ENCODE measurements around the gene DEUP1.

DEUP1 gene, protein sequence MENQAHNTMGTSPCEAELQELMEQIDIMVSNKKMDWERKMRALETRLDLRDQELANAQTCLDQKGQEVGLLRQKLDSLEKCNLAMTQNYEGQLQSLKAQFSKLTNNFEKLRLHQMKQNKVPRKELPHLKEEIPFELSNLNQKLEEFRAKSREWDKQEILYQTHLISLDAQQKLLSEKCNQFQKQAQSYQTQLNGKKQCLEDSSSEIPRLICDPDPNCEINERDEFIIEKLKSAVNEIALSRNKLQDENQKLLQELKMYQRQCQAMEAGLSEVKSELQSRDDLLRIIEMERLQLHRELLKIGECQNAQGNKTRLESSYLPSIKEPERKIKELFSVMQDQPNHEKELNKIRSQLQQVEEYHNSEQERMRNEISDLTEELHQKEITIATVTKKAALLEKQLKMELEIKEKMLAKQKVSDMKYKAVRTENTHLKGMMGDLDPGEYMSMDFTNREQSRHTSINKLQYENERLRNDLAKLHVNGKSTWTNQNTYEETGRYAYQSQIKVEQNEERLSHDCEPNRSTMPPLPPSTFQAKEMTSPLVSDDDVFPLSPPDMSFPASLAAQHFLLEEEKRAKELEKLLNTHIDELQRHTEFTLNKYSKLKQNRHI

GRCh38 chr11:93330446-93330984, at the start of gene DEUP1:
TSS of gene DEUP1 (plus strand) at chr11:93330742. CDS start at chr11:93332260, 1,518 bp downstream.
- no peak for DNase-seq (ENCODE audit: extremely low spot score)
- TF ChIP-seq CTCF (IDR thresholded peaks at IDR 0.05; ENCODE audit: control extremely low read depth, extremely low read depth, low read depth, missing control alignments) = no peak
- ChIA-PET CTCF (interaction anchor here (1.4 kb wide), 1 partner anchor 12 kb away, joined by 5 read pairs; no protein-coding TSS in a partner anchor), POLR2A (no interaction called here)

DNA sequence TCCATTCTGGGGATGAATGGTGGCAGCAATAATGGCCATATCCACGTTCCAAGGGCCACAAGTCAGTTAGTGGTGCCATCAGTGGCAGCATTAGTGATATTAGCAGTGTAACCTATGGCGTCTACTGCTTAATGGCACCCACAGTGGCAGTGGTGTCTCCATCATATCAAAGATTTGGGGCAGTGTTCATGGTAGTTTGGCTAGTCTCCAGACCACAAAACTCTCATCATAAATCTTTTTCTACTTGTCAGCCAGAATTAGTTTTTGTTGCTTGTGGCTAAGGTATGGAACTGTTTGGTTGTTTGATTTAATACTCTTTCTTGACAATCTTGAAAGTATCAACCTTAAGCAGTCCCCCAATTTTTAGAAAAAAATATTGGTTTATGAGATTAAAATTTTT, 45.1 kb upstream of the DEUP1 start:
- ChIA-PET POLR2A (no interaction called here), CTCF (no interaction called here)
- DNase-seq (ENCODE audit: extremely low spot score) = no peak
- TF ChIP-seq CTCF (IDR thresholded peaks at IDR 0.05; ENCODE audit: control extremely low read depth, extremely low read depth, low read depth, missing control alignments) = no peak

DNA sequence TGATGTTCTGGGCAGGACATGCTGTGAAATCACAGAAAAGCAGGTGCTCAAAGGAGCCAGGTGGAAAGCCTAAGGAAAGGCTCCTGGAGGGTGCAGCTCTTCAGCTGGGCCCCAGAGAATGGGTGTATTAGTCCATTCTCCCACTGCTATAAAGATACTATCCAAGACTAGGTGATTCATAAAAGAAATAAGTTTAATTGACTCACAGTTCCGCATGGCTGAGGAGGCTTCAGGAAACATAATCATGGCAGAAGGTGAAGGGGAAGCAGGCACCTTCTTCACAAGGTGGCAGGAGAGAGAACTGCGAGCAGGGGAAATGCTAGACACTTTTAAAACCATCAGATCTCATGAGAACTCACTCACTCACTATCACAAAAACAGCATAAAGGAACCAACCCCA, 43.1 kb upstream of the DEUP1 start:
- DNase-seq (ENCODE audit: extremely low spot score) = no peak
- ChIA-PET CTCF (no interaction called here), POLR2A (no interaction called here)
- TF ChIP-seq CTCF (IDR thresholded peaks at IDR 0.05; ENCODE audit: control extremely low read depth, extremely low read depth, low read depth, missing control alignments) = no peak

DNA sequence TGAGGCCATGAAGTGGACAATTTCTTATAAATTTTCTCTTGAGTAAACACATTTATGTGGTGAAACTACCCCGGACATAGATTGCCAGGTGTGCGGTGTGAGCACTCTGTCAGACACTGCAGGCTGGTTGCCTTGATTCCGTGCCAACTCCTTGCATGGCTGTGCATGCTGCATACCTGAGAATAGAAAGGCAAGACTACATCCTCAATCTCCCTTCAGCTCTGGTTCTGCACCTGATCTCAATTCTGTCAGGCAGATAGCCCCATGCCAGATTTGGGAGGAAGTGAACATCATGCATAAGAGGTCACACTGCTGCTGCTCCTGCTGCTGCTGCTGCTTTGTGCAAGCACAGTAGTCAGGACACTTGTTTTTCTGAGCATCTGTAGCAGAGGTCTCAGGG, 42.5 kb upstream of the DEUP1 start:
- no peak for TF ChIP-seq CTCF (IDR thresholded peaks at IDR 0.05; ENCODE audit: control extremely low read depth, extremely low read depth, low read depth, missing control alignments)
- CTCF ChIA-PET = interaction anchor here (1.2 kb wide), 1 partner anchor 32 kb away, joined by 3 read pairs; no protein-coding TSS in a partner anchor
- POLR2A ChIA-PET = no interaction called here
- DNase-seq (ENCODE audit: extremely low spot score) = no peak

- no peak for TF ChIP-seq CTCF (IDR thresholded peaks at IDR 0.05; ENCODE audit: control extremely low read depth, extremely low read depth, low read depth, missing control alignments)
- ChIA-PET POLR2A (interaction anchor here (0.6 kb wide), 1 partner anchor 451 kb away, joined by 3 read pairs; no protein-coding TSS in a partner anchor), CTCF (interaction anchor here (1.2 kb wide), 1 partner anchor 33 kb away, joined by 3 read pairs; no protein-coding TSS in a partner anchor)
- no peak for DNase-seq (ENCODE audit: extremely low spot score)
Observed at GRCh38 chr11:93288767-93289166, 41.8 kb upstream of the DEUP1 start.

GRCh38 chr11:93289782-93290463, 40.6 kb upstream of the DEUP1 start:
- DNase-seq (ENCODE audit: extremely low spot score) = no peak
- no peak for TF ChIP-seq CTCF (IDR thresholded peaks at IDR 0.05; ENCODE audit: control extremely low read depth, extremely low read depth, low read depth, missing control alignments)
- ChIA-PET POLR2A (no interaction called here), CTCF (no interaction called here)
